Measurements from ENCODE around the gene LRRC7.

The LRRC7 gene

DNA sequence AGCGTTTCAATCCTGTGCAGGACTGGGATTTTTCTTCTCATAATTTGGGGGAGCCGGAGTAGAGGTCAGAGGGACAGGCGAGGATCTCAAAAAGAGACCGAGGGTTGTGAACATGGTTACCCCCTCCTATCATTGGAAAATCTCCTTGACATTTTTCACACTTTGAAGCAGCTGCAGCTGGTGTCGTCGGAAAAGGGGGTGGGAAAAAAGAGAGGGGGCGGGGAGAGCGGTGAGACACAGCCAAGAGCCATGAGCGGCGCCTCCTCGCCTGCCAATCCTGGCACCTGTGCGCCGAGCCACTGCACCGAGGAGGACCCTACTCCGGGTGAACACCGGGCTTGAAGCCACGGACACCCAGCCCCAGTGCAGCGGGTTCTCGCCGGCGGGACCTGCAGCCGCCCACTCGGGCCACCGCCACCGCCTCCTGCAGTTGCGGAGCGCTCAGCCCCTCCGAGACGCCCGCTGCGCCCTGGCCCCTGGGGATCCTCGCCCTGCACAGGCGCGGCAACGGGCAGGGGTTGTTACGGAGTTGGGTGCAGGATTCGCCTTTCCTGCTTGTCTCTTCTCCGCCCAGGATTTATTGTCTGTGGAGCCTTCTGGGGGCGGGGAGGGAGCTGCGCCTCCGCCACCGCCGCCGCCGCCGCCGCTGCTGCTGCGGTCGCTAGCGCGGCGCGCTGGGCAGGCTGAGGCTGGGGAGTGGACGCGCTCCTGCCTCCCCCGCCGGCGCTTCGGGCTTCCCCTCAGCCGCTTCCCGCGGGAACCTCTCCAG lies at the start of gene LRRC7:
LRRC7 (plus strand) TSS at position 271 of the 769 bp plus-strand sequence. CDS start 718 bp downstream, outside the sequence.
- DNase-seq (ENCODE audit: low read depth in 2 of 2) = no peak

DNA sequence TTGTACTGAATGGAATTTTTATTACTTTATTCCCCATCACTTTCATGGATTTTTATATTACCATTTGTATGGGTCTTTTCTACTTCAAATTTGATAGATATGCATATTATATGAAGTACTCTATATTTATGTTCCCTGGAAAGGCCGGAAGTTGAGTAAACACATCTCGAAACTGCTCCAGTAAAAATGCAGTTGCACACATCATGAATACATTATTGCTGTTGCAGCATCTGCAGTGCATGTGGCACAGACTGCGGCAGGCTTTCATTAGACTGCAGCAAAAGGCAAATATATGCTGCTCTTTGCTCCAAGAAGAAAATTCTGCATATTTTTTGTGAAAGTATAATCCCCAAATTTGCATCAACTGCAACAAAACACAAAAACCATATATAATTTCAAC lies 48.7 kb upstream of the LRRC7 start:
- no peak for DNase-seq (ENCODE audit: low read depth in 2 of 2)

DNA sequence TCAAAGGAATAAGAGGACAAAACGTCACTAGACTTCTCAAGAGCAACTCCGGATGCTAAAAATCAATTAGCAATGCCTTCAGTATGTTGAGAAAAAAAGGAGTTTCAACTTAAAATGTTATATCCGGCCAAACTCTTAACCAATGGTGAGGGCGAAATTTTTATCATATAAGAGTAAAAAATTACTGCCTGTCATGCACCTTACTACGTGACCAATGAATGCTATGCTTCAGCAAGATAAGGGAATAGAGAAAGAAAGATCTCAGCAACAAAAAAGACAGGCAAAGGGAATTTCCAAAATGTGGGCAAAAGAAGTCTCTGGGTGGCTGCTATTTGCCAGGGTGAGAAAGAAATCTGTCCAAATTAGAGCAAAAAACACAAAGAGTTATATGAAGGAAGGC lies 47.4 kb upstream of the LRRC7 start:
- no peak for DNase-seq (ENCODE audit: low read depth in 2 of 2)

DNA sequence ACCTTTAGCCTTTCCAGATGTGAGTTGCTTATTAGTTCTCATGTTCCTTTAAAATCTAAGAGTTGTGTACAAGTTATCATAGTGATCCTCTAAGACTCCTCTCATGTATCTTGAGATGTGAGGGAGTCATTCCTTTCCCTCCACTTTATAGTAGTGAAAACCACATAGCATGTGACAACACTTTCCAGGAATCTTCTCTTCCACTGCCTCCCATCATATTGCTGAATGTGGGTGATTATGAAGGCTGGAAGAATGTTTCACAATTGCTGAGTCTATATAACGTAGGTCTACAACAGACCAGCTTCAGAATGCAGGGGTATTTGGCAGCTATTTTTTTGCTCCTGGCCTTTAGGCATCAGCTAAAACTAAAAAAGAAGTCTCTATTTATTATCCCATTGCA lies 44.7 kb upstream of the LRRC7 start:
- no peak for DNase-seq (ENCODE audit: low read depth in 2 of 2)

DNA sequence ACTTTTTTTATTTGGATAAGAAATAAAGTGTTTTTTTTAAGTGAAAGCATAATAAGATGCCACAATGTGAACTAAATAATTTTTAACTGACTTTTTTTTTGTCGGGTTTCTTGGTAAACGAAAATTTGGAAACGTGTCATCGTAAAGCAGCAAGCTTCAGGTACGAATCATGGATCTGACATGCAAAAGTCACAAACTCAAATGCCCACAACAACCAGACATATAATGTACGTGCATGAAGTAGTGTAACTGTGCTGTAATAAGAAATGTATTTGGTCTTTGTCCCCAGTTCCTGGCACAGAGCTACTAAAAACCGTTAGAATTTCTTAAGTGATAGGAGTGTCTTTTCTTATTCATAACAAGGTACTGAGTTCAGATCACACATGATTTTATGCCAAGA lies 44.3 kb upstream of the LRRC7 start:
- no peak for DNase-seq (ENCODE audit: low read depth in 2 of 2)

DNA sequence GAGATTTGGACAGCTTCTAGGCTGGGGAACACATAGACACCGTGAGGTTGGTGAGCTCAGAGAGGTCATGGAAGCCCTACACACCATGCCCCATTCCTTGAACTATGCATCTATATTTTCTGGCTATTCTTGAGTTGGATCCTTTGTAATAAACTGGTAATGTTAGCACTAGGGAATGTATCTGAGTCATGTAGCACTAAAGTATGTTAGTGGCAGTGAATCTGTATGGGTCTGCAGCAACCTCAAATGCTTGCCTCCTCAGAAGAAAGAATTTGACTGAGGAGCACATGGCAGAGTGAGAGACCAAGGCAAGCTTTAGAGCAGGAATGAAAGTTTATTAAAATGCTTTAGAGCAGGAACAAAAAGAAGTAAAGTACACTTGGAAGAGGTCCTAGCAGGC lies 43.7 kb upstream of the LRRC7 start:
- no peak for DNase-seq (ENCODE audit: low read depth in 2 of 2)

DNA sequence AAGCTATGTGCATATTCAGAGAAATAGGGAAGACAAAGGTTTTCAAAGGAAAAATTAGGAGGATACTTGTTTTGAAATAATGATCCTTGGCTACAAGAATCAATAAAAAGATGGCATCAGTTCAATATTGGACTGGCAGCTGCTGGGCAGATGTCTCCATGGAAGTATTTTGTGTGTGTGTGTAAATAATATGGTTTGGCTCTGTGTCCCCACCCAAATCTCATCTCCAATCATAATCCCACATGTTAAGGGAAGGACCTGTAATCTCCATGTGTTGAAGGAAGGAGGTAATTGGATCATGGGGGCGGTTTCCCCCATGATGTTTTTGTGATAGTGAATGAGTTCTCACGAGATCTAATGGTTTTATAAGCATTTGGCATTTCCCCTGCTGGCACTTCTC lies 40.4 kb upstream of the LRRC7 start:
- no peak for DNase-seq (ENCODE audit: low read depth in 2 of 2)

DNA sequence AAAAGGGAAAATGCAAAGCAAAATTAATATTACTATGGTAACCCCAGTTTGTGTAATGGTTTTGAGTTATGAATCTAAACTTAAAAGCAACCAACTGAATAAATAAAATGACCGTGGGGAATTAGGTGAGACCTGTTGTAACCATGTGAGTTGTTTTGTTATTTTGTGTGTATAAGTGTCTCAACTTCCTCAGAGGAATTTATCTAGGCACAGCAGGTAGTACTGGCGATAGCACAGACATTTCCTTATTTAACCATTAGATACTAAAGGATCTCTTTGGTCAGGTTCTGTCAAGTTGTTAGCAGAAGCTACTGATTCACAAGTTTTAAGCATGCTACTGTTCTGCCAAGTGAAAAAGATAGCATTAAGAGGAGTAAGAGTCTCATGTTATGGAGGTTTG lies 39.3 kb upstream of the LRRC7 start:
- DNase-seq (ENCODE audit: low read depth in 2 of 2) = no peak

DNA sequence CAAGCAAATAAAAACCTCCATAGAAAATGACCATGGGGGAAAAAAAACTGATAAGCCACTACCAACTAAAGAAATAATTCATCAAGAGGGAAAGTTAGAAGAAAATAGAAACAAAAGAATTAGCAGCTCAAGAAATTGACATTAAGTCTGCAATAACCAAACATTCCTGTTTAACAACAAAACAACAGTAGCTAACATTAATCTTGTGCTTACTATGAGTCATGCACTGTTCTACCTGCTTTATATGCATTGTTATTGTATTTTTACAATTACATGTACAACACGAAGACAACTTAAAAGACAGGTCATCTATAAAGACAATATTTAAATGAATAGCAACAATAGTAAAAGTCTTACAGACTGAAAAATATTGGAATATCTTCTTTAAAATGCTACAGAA lies 34.4 kb upstream of the LRRC7 start:
- no peak for DNase-seq (ENCODE audit: low read depth in 2 of 2)

DNA sequence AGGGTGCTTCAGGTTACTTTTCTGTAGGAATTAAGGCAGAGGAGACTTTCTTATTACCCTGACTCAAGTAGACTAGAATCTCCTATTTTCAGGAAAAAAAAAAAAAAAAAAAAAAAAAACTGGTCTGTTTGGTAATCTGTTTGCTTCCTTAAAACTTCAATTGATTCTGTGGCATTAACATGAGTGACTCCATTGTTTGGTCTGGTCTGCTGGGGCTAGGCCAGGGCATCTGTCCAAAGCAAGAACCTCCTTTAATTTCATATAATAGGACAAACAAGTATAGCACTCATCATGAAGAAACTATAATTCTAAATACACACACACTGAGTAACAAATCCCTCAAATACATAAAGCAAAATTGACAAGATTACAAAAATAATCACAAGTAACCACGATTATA lies 32.9 kb upstream of the LRRC7 start:
- DNase-seq (ENCODE audit: low read depth in 2 of 2) = no peak

DNA sequence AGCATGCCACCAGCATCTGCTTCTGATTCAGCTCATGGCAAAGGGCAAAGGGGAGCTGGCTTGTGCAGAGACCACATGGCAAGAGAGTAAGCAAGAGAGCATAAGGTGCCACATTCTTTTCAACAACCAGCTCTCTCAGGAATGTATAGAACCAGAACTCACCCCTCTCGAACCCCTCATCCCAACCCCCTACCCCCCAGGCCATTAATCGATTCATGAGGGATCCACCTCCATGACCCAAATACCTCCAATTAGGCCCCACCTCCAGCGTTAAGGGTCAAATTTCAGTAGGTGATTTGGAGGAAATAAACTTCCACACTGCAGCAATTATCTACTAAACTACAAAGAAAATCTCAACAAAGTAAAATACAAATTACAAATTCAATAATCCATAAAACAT lies 32.2 kb upstream of the LRRC7 start:
- no peak for DNase-seq (ENCODE audit: low read depth in 2 of 2)

DNA sequence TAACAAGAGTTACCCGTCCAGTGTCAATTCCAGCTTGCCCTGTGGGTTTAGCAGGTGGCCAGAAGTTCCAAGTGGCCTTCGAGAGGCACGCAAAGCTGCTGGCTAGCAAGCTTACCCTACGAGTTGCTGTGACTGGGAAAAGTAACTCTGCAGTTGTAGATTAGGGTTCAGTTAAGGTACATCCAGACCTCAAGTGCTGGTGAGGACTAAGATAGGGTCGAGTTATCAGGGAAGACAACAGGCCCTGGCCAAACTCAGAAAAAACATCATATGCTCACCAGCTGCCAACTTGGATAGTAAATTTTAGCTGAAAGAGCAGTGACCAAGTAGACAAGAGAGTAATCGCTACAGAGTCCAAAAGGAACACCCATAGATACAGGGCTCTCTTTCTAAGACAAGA lies 27.7 kb upstream of the LRRC7 start:
- DNase-seq (ENCODE audit: low read depth in 2 of 2) = no peak

DNA sequence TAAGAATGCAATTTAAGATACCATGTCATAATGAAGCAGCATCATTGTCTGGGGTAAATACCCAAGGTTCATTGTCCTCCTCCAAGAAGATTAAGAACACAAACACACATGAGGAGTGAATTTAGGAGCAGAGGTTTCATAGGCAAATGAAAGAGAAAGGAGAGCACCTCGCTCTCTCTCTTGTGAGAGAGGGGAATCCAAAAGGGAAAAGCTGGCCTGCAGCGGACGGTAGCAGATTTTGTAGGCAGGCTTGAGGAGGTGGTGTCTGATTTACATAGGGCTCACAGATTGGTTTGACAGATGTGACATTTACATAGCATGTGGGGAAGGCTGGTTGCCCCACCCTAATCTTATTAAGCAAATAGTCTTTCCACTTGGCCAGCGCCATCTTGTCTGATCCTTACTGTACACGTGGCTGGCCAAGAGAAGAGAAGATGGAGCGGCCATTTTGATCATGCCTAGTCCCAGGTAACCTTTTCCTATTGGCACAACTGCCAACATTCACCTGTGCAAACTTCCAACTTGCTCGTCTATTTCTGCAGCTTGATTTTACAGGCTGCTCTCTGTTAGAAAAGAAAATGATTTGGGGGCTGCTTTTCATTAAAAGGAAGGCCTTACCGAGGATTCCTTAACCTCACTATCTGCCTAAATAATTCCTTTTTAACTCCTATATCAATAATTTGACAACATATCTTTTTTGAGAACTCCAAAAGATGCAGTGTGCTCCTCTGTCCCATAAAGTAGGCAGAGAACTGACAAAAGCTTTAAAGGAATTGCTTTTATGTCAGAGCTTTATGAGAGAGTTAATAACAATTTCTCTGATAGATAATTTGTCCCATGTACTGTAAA lies 16.0 kb upstream of the LRRC7 start:
- no peak for DNase-seq (ENCODE audit: low read depth in 2 of 2)

DNA sequence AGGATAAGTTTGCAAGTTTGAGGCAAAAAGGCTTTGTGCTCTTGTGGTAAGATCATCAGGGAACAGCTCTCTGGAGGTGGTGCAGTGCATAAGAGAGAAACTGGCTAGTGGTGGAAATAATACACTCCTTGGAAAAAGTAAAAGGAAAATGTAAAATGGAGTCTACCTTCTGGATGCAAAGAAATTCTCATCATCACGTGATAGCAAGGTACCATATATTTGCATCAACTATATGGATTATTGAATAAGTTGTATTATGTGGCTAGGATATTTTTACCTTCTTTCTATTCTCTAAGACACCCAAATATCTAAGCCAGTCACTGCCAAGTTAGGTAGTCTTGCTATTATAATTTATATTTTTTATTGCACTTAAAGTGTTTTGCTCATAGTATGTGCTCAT lies 14.0 kb upstream of the LRRC7 start:
- DNase-seq (ENCODE audit: low read depth in 2 of 2) = no peak

DNA sequence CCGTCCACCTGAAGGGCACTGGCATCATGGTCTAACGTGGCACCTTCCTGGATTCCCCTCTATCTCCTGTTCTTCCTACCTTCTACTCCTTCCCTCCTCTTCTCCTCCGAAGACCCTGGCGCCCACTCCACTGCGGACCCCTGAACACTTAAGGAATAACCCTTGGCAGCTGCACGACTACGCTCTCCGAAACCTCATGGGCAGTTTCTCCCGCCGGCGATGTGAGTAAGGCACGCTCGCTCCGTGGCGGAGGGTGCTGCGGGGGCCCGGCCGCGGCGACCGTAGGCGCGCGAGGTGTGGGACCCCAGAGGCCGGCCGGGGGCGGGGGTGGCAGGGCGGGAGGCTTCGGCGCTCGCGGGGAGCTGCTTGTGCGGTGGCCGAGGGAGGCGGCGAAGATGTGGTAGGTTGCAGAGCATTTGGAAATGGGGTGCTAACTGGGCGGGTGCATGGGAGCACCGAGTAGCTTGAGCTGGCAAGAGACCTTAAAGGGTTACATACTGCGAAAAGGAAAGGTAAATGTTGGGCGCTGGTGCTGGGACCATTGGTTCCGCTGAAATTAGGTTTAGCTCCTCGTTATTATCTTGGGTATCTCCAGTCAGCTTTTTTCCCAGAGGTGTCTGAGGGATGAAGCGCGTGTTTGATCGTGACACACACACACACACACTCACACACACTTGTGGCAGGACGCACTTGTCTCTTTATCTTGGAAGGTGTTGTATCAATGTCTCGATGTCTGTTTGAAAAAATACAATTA lies 876 bp downstream of the LRRC7 start:
- no peak for DNase-seq (ENCODE audit: low read depth in 2 of 2)

DNA sequence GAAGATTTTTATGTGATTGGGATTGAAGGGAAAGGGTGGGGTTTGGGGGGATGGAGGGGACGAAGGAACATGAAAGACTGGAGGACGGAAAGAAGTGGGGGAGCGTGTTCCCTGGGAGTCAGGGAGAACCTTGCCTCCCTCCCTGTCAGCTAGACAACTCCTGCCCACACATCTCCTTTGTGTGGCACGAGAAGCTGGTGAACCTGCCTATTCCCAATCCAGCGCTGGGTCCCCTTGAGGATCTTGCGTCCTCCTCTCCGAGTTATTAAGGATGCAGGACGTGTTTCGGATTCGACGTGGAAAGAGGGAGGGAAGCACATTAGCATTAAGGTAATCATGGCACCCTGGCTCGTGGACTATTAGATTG lies 1.4 kb downstream of the LRRC7 start:
- no peak for DNase-seq (ENCODE audit: low read depth in 2 of 2)

DNA sequence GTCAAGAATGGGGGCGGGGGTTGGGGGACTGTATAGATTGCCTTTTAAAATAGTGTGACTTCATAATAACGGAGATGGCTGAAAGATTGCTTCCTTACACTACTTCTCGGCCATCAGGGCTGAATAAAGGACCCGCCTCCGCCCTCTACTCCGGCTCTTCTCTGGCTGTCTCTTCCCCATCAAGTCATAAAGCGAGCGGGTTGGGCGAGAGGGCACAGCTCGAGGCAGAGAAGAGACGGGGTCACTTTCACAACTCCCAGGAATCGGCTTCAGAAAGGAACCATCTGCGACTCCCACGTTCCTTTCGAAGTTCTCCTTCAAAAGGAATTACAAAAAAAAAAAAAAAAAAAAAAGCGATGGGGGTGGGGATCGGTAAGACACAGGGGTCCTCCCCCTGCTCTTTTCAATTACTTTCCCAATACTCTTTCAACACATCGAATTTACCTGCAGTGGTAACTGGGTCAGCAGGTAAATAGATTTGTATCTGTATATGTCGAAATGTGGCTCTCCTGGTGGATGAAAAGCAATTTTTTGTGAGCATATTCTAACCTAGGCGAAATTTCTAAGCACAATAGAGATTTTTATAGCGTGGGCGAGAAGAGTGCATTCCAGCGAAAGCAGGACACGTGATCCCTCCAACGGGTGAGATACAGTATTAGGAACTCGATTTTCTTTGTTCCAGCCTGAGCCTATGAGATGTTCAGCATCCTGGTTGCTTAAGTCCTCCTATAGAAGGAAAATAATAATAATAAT lies 2.0 kb downstream of the LRRC7 start:
- DNase-seq (ENCODE audit: low read depth in 2 of 2) = no peak

DNA sequence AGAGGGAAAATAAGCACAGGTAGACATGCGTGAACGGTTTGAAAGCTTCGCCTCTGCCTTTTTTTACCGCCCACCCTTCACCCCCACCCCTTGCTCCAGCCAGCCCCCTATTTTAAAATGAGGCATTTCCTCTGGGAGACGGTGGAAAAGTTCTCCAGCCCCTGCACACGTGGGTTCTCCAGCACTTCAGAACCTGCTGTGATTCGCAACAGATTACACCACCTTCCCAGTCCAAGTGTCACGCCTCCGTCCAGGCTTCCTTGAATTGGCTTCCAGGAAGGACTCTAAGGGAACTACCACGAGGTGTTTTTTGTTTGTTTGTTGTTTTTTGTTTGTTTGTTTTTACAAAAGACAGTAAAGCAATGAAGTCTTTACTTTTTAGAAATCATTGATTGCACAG lies 2.6 kb downstream of the LRRC7 start:
- no peak for DNase-seq (ENCODE audit: low read depth in 2 of 2)

DNA sequence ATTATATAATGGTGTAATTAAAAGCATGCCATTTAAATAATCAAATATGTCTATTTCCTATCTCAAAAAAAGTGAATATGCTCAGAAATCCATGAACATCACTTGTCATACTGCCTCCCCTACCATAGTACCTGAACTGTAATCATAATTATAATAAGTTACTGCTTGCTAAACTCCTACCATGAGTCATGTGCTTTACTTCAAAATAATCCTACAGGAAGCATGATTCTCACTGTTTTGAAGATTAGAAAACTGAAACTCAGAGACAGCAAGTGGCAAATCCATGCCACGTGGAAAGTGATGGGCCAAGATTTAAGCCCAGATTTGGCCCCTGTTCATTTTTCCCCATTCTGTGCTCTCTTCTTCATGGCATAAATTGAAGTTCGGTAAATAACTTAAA lies 5.2 kb downstream of the LRRC7 start:
- no peak for DNase-seq (ENCODE audit: low read depth in 2 of 2)

DNA sequence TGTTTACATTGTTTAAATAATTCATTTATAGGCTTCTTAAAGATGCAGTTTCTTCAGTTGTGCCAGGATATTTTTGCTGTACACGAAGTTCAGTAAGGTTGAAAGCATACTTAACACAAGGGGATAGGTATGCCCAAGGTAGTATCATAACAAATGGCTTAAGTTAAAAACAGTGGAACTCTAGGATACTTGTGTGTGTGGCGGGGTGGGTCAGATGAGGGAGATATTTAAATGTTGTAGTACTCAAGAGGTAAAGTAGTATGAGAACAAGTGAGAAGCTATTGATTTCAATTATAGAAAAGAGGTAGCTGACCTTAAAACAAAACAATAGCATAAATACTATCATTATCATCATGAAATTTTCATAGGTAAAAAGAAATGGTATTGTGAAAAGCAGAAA lies 6.2 kb downstream of the LRRC7 start:
- no peak for DNase-seq (ENCODE audit: low read depth in 2 of 2)

DNA sequence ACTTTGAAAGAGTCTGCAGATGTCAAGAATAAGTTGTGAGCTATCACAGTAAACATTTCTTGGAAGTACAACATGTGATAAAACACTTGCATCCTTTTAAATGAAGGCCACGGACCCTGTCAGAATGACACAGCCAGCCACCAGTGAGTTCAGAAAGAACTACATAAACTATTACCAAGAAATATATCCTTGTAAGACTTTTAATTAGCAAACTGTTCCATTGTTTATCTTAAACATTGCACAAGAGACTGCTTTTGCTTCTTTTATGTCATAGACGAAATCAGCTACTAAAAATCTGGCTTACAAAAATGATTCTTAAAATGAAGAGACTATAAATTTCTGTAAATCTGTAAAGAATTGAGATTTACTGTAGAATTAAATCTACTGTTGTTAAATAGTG lies 17.9 kb downstream of the LRRC7 start:
- DNase-seq (ENCODE audit: low read depth in 2 of 2) = no peak

DNA sequence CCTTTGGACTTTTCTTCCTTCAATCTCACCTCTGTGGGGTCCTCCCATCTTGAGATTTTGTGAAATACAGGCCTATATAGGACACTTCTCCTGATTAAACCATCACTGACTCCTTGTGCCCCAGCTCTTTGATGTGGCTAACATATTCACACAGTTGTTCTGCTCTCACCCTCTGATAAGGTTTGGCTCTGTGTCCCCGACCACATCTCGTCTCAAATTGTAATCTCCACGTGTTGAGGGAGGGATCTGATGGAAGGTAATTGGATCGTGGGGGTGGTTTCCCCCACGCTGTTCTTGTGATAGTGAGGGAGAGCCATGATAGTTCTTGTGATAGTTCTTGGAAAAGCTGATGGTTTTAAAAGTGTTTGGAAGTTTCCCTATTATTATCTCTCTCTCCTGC lies 19.7 kb downstream of the LRRC7 start:
- no peak for DNase-seq (ENCODE audit: low read depth in 2 of 2)

Measured in activated CD4-positive, alpha-beta T cell treated with anti-CD3 and anti-CD28 coated beads for 24 hours (primary cell).